ENCODE measurements around the gene DIAPH3.

The DIAPH3 gene

DNA sequence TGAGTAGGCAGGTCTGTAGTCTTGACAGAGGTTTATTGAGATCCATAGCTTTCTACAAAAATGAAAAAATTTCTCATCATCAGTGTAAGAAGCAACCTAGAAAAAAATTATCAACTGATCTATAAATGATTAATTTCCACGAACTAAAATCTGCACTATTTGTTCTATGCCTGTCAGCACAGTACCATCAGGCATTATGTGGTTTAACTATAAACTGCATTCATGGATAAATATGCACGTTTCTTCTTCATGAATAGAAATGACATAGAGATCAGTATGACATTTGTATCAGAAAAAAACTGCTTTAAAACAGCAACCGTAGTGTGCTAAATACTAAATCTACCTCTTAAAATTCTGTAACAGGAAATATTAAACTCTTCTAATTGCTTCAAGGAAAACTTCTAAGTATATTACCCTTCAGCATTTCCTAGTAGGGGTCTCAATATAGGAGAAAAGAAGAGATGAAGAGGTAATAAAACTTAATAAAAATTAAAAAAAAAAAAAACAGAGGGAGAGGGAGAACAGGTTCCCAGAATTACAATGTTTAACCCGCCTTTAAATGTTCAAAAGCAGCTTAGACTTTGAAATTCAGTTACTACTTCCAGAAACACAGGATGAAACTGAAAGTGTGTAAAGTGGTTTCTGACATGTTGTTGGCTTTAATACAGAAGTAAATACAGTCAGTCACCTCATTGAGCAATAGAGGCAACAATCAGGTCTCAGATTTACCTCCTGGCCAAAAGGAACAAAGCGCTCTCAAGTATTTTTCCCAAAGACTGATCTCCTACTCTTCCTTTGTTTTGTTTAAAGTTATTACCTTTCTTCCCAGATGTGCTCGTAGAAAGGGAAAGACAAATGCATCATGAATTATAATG lies 144.4 kb downstream of the DIAPH3 start:
- DNase-seq: peak; percentile 8

DNA sequence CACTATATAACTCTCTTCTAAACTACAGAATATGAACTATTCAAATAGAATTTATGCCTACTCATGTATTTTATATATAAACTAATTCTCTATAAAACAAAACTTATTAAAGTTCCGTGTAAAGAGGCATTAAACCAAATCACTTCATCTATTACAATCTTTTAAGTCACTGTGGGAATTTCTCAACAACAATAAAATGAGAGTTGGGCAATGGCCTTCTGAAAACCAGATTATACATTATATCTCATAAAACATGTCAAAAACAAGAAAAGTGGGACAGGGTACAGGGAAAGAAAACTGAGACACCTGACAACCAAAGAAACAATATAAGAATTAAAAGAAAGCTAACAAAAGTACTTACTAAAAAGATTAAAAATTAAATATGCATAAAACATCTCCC lies 145.2 kb downstream of the DIAPH3 start:
- no peak for DNase-seq

DNA sequence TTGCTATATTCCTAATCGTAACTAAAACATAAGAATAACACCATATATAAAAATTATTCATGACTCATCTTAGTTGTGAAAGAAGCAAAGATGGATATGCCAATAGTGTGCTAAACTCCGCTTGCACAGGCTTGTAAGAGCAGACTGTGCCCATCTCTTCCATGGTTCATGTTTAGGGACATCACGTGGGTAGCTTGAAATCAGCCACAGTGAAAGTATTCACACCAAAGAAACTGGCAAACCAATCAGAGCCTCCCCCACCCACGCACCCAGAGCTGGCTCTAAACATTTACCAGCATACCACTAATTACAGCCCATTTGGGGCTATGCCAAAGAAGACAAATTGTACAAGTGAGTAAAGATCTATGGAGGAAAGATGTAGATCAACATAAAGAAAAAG lies 147.5 kb downstream of the DIAPH3 start:
- no peak for DNase-seq

DNA sequence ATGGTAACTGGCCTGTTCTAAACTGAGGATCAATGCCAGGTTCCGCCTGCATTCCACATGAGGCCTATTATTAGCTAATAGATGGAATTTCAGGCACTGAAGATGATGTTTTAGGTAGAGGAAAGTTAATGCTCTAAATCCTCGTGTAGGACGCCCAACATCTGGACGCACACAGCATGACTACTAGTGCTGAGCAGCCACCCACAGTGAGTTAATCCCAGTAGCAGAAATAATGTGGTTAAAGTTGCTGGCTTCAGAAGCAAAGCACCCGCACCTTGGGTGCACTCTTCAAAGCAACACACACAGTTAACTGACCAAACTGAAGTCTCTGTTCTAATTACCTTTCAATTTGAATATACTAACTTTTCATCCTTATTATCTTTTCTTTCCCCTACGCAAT lies 150.6 kb downstream of the DIAPH3 start:
- DNase-seq: no peak

DNA sequence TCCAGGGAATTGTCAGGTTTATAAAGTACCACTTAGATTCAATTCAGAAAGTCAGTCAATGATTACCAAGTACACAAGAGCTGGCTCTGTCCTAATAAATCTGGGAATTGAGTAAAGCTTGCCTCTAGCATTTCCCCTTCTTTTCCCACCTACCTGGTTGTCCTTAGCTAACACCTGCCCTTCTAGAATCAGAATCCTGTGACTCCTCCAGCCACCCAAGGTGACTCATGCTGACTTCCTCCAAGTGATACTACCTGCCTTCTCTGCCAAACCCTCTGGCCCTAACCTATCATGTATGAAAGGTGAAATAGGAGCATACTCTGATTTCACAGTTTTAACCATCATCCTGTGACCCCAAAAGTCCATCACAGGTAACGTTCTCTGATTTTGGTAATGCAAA lies 151.2 kb downstream of the DIAPH3 start:
- DNase-seq: no peak

DNA sequence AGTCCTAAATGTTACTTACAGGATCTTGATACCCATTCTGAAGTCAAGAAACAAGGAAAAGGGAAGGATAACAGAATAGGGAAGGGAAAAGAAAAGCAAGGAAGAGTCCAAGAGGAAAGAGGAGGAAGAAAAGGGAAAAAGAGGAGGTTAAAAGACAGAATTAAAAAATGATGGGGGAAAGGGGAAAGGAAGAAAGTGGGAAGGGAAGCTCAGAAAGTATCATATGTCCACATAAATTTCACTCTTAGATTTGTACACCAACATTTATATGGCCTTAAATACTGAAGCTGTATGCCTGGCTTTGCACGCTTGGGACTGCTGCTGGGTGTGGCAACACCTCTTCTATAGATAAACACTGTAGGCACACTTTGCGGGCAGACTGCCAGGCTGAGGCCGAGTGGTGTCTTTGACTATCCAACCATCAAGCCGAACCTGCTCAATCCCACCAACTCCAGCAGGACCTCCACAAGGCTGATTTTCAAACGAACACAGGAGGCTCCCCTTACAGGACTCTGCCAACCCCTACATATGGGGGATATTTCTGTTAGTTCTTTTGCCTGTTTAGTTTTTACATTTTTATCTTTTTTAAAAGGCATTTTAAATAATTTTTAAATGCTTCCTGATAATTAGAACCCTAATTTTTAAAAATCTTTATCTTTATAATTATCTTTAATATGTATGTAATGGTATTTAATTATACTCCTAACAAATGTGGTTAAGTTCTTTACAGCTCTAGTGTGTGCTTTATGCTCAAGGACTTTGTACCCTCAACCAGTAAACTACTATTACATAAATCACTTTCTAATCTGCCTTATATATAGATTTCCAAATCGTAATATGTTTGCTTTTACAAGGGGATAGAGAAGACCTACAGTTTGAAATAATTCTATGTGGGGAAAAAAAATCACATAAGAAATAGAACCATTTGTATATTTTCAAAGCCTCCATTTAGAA lies 154.2 kb downstream of the DIAPH3 start:
- peak; percentile 87 for DNase-seq

DNA sequence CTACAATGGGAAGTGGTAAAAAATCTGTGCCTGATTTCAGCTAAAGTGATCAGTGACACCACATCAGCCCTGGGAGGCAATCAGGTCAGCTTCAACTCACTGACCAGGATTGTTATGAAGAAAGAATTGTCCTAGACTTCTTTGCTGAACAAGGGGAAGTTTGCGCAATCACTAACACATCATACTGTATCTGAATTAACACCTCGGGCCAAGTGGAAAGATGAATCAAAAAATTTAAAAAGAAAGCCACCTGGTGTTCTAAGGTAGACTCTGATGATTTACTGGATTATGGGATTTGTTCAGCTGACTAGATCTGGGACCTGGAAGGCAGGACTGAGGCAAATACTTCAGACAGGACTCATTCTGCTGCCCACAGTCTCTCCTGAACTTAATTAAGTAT lies 161.8 kb downstream of the DIAPH3 start:
- no peak for DNase-seq

DNA sequence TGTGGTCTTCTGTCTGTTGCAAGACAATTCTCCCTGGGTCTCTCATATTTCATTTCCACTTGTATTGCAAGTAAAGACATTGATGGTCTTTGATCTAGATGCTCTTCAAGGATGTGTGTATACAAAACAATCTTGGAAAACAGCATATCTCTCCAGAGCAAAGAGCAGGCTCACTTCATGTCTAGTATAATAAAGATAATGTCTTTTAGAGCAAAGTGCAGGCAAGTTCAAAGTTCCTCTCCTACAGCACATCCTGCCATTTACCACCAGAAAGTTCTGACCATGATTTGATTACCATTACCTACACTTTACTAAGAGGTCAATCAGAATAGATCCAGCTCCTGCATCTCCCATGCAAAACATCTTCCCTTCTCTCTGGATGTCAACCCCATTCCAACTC lies 162.8 kb downstream of the DIAPH3 start:
- no peak for DNase-seq

DNA sequence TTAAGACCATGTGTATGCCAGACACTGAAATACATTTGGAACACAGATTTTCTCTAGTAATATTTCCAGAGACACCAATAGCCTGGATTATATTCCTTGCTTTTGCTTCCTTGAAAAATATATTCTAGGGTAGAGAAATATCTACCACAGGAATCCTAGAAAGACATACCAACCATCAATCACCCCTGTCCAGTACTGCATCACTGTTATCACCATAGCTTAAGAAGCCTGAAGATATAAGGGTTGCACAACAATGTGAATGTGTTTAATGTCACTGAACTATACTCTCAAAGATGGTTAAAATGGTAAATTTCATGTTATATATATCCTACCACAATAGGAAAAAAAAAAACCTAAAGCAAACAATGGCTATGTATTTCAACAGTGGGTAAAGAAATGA lies 163.6 kb downstream of the DIAPH3 start:
- no peak for DNase-seq

DNA sequence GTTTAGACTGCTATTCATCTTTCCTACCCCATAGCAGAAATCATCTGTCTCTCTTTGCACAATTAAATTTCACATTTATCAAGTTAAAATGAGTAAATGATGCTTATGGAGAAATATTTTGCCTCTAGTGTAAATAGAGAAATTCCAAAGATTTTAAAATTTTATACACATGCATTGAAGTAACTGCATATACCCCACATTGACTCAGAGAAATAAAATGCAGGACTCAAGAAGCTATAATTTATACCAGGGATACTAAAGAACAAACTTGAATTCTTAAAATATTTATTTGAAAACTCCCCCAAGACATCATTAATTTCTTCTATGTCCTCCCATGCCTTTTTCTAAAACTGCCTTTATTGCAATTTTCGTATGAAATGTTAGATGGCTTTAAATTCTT lies 165.8 kb downstream of the DIAPH3 start:
- no peak for DNase-seq

DNA sequence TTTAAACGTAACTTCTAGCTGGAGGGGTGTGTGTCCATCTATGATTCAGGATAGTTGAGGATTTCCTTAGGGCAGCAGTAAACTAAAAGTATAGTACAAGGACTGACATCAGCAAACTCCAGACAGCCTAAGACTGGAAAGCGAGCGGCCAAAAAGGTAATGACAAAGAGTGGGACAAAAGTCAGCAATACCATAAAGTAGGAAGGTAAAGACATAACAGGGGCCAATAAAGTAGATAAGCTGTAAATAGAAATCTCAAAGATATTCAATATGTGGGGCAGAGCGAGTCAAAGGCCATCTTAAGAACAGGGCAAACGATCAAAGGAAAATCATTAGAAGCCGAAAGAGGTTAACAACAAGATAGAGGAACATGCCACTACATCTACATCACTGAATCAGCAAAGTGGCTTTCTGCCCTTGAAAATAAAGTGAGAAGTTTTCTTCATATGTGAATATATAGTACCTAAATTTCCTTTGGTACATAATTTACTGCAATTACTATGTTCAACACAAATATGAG lies 167.2 kb downstream of the DIAPH3 start:
- DNase-seq: no peak

DNA sequence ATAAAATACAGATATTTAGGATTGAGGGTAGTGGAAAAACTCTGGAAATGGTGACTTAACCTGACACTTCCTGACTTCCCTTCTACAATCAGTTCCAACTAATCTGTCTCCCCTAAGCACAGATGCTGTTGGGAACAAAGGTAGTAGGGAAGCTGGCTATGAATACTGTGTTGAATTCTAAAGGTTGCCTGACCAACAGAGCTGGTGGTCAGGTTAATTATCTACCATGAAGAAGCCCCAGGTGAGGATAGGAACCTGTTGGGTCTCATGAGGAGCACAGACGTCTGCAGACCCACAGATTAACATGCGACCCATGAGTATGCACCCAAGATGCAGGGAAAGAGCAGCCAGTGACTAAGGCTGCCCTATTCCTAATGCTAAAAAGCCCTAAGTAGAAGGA lies 172.3 kb downstream of the DIAPH3 start:
- DNase-seq: no peak

DNA sequence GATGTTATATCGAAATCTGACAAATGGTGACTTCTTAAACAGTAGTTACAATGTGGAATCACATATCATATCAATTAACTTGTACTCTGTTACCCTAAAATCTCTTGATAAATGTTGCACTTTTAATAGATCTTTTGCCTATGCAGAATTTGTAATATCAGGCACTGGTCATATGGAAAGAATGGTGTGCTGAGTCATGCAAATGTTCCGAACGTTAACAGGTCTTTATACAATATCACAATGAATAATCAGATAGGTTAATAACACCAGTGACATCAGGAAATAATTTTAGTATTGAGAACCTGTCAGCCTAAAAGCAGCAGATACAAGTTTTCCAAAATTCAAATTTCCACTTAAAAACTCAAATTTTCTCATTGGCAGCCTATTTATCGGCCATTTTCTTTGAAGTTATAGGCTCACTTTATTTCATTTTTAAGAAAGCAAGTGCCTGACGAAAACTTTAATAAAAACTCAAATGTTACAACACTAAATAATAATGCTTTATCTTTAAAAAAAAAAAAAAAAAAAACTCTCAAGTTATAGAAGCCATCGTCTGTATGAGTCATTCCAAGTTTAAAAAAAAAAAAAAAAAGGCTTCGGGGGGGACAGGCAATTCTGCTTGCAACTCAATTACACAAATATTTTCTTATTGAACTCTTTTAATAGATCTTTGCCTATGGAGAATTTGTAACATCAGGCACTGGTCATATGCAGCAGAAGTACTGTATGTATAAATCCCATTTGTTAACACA lies 180.9 kb downstream of the DIAPH3 start:
- DNase-seq: no peak

DNA sequence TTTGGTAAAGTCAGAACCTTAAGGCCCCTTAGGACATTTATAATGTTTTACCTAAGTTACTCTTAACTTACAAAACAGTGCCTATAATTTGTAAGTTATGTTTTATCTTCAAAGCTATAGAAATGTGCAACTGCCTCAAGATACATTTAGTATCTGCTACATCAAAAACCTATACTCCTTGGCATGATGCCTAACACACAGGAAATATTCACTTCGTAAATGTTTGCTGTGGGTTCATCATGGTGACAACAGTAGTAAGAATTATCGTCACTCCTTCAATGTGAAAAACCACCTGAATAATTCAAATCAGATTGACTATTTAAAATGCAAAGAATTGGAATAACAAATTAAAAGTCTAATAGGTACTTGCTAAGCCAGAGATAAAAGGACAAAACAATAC lies 184.1 kb downstream of the DIAPH3 start:
- DNase-seq: no peak

DNA sequence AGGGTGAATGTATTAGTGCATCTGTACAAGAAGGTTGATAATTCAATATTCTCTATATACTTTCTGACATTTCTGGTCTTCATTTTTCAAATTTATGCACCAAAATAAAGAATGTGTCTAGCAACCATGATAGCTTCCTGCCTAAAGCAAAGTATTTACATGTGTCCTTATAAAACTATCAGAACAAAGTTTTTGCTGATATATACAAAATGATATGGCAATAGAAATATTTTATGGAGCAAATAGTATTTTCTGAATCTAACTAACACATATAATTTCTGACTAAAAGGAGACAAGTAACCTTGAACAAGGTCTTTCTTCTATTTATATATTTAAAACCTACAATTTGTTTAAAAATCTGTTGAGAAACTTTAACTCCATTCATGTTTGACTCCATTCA lies 184.9 kb downstream of the DIAPH3 start:
- no peak for DNase-seq

DNA sequence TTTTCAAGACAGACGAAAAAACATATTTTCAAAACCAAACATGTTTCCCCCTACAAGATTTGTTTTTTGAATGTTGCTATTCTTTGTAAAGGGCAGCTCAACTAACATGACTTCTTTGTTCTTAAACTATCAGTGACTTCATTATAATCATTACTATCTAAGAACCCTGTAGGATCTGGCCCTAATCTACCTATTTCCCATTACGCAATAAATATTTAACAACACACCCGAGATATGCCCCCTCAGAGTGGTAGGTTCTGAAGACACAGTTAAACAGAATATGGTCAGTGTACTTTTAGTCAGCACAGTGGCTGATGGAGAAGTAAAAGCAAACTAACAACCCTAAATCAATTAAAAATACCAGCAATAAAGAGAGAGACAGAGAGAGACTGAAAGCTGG lies 186.9 kb downstream of the DIAPH3 start:
- DNase-seq: no peak

DNA sequence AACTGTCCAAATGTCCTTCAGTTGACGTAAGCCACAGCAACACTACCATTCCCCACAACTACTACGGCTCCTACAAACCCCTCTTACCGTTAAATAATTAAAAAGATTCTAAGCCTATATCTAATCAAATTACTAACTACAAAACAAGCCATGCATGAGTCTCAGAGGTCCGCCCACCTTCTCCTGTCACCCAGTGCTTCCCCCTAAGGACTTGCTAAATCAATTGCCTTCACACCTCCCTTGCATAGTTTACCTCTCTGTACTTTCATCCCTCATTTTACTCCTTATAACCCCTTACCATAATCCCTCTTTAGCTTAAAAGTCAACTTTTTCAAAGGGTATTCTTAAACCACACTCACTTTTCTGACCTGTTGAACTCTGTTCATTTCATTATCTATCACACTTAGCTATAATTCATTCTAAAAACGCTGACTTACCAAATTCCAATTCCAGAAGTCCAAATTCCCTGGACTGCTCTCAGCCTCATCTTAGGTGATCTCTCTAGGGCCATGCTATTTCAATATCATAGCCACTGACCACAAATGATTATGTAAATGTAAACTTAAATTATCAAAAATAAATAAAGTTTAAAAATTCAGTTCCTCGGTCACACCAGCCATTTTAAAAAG lies 187.8 kb downstream of the DIAPH3 start:
- no peak for DNase-seq

DNA sequence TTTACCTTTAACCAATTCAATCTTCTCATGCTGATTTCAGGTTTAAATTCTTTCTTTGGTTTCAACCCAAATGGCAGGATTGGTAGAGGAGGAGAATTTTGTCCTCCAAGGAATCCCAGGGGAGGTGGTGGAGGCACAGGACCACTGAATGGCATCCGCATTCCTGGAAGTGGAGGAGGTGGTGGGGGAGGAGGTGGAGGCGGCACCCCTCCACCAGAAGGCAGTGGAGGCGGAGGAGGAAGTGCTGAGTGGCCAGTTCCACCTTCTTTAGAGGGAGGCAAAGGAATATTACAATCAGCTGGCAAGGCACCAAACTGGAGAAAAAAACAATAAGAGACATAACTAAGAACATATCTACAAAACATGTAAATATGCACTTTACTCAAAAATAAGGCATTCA lies 192.9 kb downstream of the DIAPH3 start:
- DNase-seq: no peak

DNA sequence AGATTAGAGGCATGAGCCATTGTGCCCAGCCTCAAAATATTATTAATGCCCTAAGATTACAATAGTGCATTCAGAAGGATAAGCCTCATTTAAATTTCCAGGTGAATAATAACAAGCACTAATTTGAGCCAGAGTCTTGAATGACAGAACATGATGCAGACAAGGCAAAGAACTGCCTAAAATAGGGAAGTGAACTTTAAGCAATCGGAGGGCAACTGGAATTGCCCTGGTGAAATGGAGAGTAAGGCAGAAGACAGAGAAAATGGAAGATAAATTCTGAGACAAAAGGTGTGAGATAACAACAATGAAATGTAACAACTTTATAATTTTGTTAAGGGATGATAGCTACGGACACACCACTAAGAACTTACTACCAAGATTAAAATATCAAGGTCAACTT lies 199.9 kb downstream of the DIAPH3 start:
- no peak for DNase-seq

DNA sequence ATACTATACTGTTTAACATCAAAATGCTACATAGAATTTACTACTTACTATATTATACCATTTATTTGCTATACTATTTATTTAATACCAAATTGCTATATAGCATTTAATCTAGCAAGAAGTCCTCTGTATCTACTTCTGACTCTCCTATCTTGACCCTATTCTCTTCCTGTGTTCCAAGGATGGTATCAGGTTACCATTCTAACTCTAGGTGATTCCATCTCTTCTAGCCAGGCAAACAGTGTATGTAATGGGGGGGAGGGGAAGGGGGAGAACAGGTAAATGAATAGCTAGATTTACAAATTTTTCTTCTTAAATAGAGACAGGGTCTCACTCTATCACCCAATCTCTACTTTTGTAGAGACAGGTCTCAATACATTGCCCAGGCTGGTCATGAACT lies 200.3 kb downstream of the DIAPH3 start:
- no peak for DNase-seq

DNA sequence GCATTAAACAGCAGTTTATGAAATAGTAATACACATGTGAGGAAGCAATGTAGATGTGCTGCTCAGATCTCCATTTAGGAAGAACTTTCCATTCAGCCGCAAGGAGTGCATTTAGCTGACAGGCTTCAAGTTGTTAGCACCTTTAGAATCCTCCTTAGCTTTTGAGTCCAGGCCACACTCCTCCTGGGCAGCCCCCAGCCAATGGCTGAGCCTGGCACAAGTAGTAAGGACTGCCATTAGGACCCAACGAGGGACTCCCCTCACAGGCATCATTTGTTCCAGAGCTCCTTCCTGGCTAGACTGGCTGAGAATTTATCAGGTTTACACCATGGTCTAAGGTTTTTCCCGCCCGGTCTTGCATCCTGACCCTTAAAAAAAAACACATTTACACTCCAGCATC lies 201.4 kb downstream of the DIAPH3 start:
- DNase-seq: no peak

DNA sequence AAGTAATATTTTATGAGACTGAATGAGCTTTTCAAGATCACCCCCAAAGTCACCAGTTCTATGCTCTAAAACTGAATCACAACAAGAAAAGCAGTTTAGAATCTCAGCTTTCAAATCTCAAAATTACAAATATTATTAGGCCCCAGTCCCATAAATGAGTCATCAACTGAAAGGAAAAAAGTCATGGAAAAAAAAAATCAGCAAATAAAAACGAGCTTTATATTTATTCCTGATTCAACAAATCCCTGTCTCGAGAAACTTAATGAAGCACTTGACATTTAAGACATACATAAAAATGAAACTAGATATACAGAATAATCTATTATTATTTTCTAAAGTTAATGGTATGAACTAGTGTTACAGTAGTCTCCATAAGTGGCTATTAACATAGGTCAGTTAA lies 203.0 kb downstream of the DIAPH3 start:
- DNase-seq: no peak

DNA sequence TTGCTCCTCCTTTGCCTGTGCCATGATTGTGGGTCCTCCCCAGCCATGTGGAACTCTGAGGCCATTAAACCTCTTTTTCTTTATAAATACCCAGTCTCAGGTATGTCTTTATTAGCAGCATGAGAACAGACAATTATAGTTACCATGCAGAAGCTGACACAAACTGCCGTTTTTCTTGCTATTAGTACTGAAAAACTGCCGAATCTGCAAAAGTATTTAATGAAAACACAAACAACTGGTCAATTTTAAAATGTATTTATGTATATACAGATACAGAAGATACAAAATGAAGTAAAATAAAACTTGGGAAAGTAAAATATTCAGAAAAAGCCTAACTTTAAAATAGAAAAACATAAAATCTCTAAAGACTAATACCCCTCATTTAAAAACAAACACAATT lies 206.3 kb downstream of the DIAPH3 start:
- DNase-seq: no peak
